ENCODE data around the gene ATF7. TPM values are rescaled to one million over a fixed set of nuclear protein-coding genes. Genes with fewer than 3 reads are reported as not detected.

ATF7 gene
- total RNA-seq, 2 donors from 2014 or later: 28.1 to 31.5 TPM

GRCh38 chr12:53524476-53524875, 101.7 kb downstream of the ATF7 start:
- H3K4me3 Mint-ChIP-seq: no peak overlapping the region
- H3K27ac Mint-ChIP-seq: peak overlapping the region; percentile 31
- no peaks in the 10 kb centered on the region for H3K4me1 Mint-ChIP-seq
- ATAC-seq (replicated peaks): no peak
- no peaks in the 10 kb centered on the region for H3K9me3 Mint-ChIP-seq
- no peaks in the 10 kb centered on the region for H3K27me3 Mint-ChIP-seq
- H3K36me3 Mint-ChIP-seq (ENCODE audit: low read depth): peaks cover 89% of the 10 kb centered on the region

- Mint-ChIP-seq H3K36me3 (ENCODE audit: low read depth) (peaks cover 90% of the 10 kb centered on the region), H3K4me3 (no peak overlapping the region), H3K9me3 (no peaks in the 10 kb centered on the region), H3K27ac (no peak overlapping the region), H3K4me1 (no peaks in the 10 kb centered on the region), H3K27me3 (no peaks in the 10 kb centered on the region)
- ATAC-seq (replicated peaks): no peak
Measured at GRCh38 chr12:53523131-53523530, 103.1 kb downstream of the ATF7 start.

GRCh38 chr12:53518381-53518780, 107.8 kb downstream of the ATF7 start:
- Mint-ChIP-seq H3K27ac (no peak overlapping the region), H3K27me3 (no peaks in the 10 kb centered on the region), H3K4me3 (no peak overlapping the region), H3K9me3 (no peaks in the 10 kb centered on the region), H3K4me1 (no peaks in the 10 kb centered on the region), H3K36me3 (ENCODE audit: low read depth) (peaks cover 95% of the 10 kb centered on the region)
- ATAC-seq (replicated peaks): no peak

- no peaks in the 10 kb centered on the region for H3K9me3 Mint-ChIP-seq
Measured at GRCh38 chr12:53516758-53517455, 109.3 kb downstream of the ATF7 start.

GRCh38 chr12:53515291-53515680, 110.9 kb downstream of the ATF7 start:
- Mint-ChIP-seq H3K4me3 (no peak overlapping the region), H3K27ac (peak overlapping the region; percentile 75), H3K4me1 (no peaks in the 10 kb centered on the region), H3K27me3 (no peaks in the 10 kb centered on the region), H3K36me3 (ENCODE audit: low read depth) (peaks cover 81% of the 10 kb centered on the region), H3K9me3 (no peaks in the 10 kb centered on the region)
- no peak for ATAC-seq (replicated peaks)

More at GRCh38 chr12:53516758-53517455, 109.3 kb downstream of the ATF7 start:
- no peak for ATAC-seq (replicated peaks)
- Mint-ChIP-seq H3K27me3 (no peaks in the 10 kb centered on the region), H3K4me3 (no peak overlapping the region), H3K4me1 (no peaks in the 10 kb centered on the region), H3K36me3 (ENCODE audit: low read depth) (peaks cover 92% of the 10 kb centered on the region), H3K27ac (peak overlapping the region; percentile 75)

GRCh38 chr12:53514628-53515290, 111.4 kb downstream of the ATF7 start:
- Mint-ChIP-seq H3K4me3 (no peak overlapping the region), H3K36me3 (ENCODE audit: low read depth) (peaks cover 76% of the 10 kb centered on the region), H3K9me3 (no peaks in the 10 kb centered on the region), H3K4me1 (no peaks in the 10 kb centered on the region), H3K27ac (peak overlapping the region; percentile 75), H3K27me3 (no peaks in the 10 kb centered on the region)
- no peak for ATAC-seq (replicated peaks)

GRCh38 chr12:53513712-53514410, 112.3 kb downstream of the ATF7 start:
- Mint-ChIP-seq H3K4me3 (no peak overlapping the region), H3K27ac (peak overlapping the region; percentile 53), H3K36me3 (ENCODE audit: low read depth) (peaks cover 67% of the 10 kb centered on the region), H3K9me3 (no peaks in the 10 kb centered on the region), H3K4me1 (no peaks in the 10 kb centered on the region), H3K27me3 (no peaks in the 10 kb centered on the region)
- no peak for ATAC-seq (replicated peaks)

GRCh38 chr12:53510181-53510812, 115.9 kb downstream of the ATF7 start:
- H3K4me1 Mint-ChIP-seq: peaks cover 5% of the 10 kb centered on the region
- ATAC-seq (replicated peaks): no peak

GRCh38 chr12:53508534-53509170, 117.5 kb downstream of the ATF7 start:
- Mint-ChIP-seq H3K27me3 (no peaks in the 10 kb centered on the region), H3K36me3 (ENCODE audit: low read depth) (peaks cover 53% of the 10 kb centered on the region), H3K4me3 (no peak overlapping the region), H3K9me3 (no peaks in the 10 kb centered on the region), H3K27ac (peak overlapping the region; percentile 78), H3K4me1 (peaks cover 5% of the 10 kb centered on the region)
- peak; percentile 95 for ATAC-seq (replicated peaks)

More at GRCh38 chr12:53510181-53510812, 115.9 kb downstream of the ATF7 start:
- H3K36me3 Mint-ChIP-seq (ENCODE audit: low read depth): peaks cover 58% of the 10 kb centered on the region
- no peaks in the 10 kb centered on the region for H3K27me3 Mint-ChIP-seq
- H3K27ac Mint-ChIP-seq: peak overlapping the region; percentile 58
- no peaks in the 10 kb centered on the region for H3K9me3 Mint-ChIP-seq
- H3K4me3 Mint-ChIP-seq: no peak overlapping the region

- H3K4me3 Mint-ChIP-seq: no peak overlapping the region
- H3K4me1 Mint-ChIP-seq: peaks cover 5% of the 10 kb centered on the region
- H3K9me3 Mint-ChIP-seq: no peaks in the 10 kb centered on the region
- ATAC-seq (replicated peaks): no peak
- no peaks in the 10 kb centered on the region for H3K27me3 Mint-ChIP-seq
- peaks cover 42% of the 10 kb centered on the region for H3K36me3 Mint-ChIP-seq (ENCODE audit: low read depth)
- H3K27ac Mint-ChIP-seq: no peak overlapping the region
Measured at GRCh38 chr12:53507603-53507885, 118.6 kb downstream of the ATF7 start.

- Mint-ChIP-seq H3K27me3 (no peaks in the 10 kb centered on the region), H3K4me3 (no peak within 1 kb of the TSS), H3K9me3 (no peaks in the 10 kb centered on the region), H3K36me3 (ENCODE audit: low read depth) (peaks cover 38% of the 10 kb centered on the region), H3K4me1 (peaks cover 7% of the 10 kb centered on the region), H3K27ac (no peak within 1 kb of the TSS)
- no peak for ATAC-seq (replicated peaks)
Measured at GRCh38 chr12:53506881-53507602, 119.1 kb downstream of the ATF7 start, which contains the start of gene NPFF. Gene NPFF (minus strand): TSS chr12:53507484. CDS start chr12:53507474, 10 bp downstream.

- no peaks in the 10 kb centered on the region for H3K9me3 Mint-ChIP-seq
- H3K36me3 Mint-ChIP-seq (ENCODE audit: low read depth): peaks cover 34% of the 10 kb centered on the region
- no peak overlapping the region for H3K4me3 Mint-ChIP-seq
- no peaks in the 10 kb centered on the region for H3K27me3 Mint-ChIP-seq
- no peak for ATAC-seq (replicated peaks)
- H3K27ac Mint-ChIP-seq: no peak overlapping the region
- H3K4me1 Mint-ChIP-seq: peaks cover 10% of the 10 kb centered on the region
Measured at GRCh38 chr12:53506450-53506785, 119.8 kb downstream of the ATF7 start.

- peaks cover 10% of the 10 kb centered on the region for H3K4me1 Mint-ChIP-seq
- no peak overlapping the region for H3K4me3 Mint-ChIP-seq
- H3K9me3 Mint-ChIP-seq: no peaks in the 10 kb centered on the region
- ATAC-seq (replicated peaks): no peak
- peaks cover 33% of the 10 kb centered on the region for H3K36me3 Mint-ChIP-seq (ENCODE audit: low read depth)
- no peaks in the 10 kb centered on the region for H3K27me3 Mint-ChIP-seq
- H3K27ac Mint-ChIP-seq: peak overlapping the region; percentile 62
Measured at GRCh38 chr12:53505555-53506449, 120.4 kb downstream of the ATF7 start.
